ENCODE results near the gene TMIE.

TMIE gene

GRCh38 chr3:46709721-46710120 lies 8.5 kb downstream of the TMIE start:
- DNase-seq = no peak

GRCh38 chr3:46710229-46710628 lies 9.0 kb downstream of the TMIE start:
- DNase-seq = no peak

- DNase-seq = no peak
Observed at GRCh38 chr3:46710671-46711295, 9.6 kb downstream of the TMIE start.

GRCh38 chr3:46711305-46711704 lies 10.1 kb downstream of the TMIE start:
- DNase-seq = no peak

GRCh38 chr3:46711760-46712159 lies 10.6 kb downstream of the TMIE start:
- DNase-seq = no peak

GRCh38 chr3:46712191-46713049 lies 11.2 kb downstream of the TMIE start:
- DNase-seq = no peak

- DNase-seq = no peak
Observed at GRCh38 chr3:46713050-46713897, 12.1 kb downstream of the TMIE start.

GRCh38 chr3:46713898-46714552 lies 12.8 kb downstream of the TMIE start:
- DNase-seq = no peak

GRCh38 chr3:46714728-46715506 lies 13.7 kb downstream of the TMIE start:
- DNase-seq = no peak

GRCh38 chr3:46715507-46716175 lies 14.4 kb downstream of the TMIE start:
- no peak for DNase-seq

- no peak for DNase-seq
Observed at GRCh38 chr3:46716461-46717441, 15.6 kb downstream of the TMIE start.

GRCh38 chr3:46717447-46718231 lies 16.4 kb downstream of the TMIE start, which contains the start of gene PRSS50:
PRSS50 (minus strand) TSS chr3:46717869; CDS start chr3:46717824, 45 bp downstream.
- peak; percentile 37 for DNase-seq

GRCh38 chr3:46719044-46719565 lies 17.9 kb downstream of the TMIE start:
- DNase-seq = no peak

- DNase-seq = no peak
Observed at GRCh38 chr3:46719735-46720271, 18.6 kb downstream of the TMIE start.

- DNase-seq = no peak
Observed at GRCh38 chr3:46721009-46721408, 19.8 kb downstream of the TMIE start.

GRCh38 chr3:46722443-46722842 lies 21.3 kb downstream of the TMIE start:
- DNase-seq = no peak

- DNase-seq = no peak
Observed at GRCh38 chr3:46724424-46724823, 23.2 kb downstream of the TMIE start.

- DNase-seq = no peak
Observed at GRCh38 chr3:46725621-46726314, 24.6 kb downstream of the TMIE start.
